AG09309 (cell line): ENCODE data around the gene SSBP2.

Experiments used
- DNase-seq: peaks from one replicate; pipeline ENCODE4 v3.0.0-alpha.2; 2010; ENCODE audit warnings: low read depth
- H3K4me3 ChIP-seq: 2 replicates; pipeline ENCODE4 v1.5.1; 2011; ENCODE audit warnings: mild to moderate bottlenecking, low read depth, low read length, moderate library complexity; ENCODE audit not compliant: control insufficient read depth
- CTCF ChIP-seq: IDR thresholded peaks from 2 replicates; pipeline ENCODE4 v1.5.1; 2011; ENCODE audit warnings: mild to moderate bottlenecking, low read depth, low read length, inconsistent platforms; ENCODE audit not compliant: insufficient read depth, control insufficient read depth; ENCODE audit errors: missing control alignments

The SSBP2 gene

GRCh38 chr5:81400375-81400774 lies 350.5 kb downstream of the SSBP2 start:
- H3K4me3 ChIP-seq: no peak overlapping the region
- DNase-seq: no peak
- no peak for TF ChIP-seq CTCF

GRCh38 chr5:81398741-81399140 lies 352.2 kb downstream of the SSBP2 start:
- TF ChIP-seq CTCF: no peak
- no peak for DNase-seq
- H3K4me3 ChIP-seq: no peak overlapping the region

GRCh38 chr5:81397176-81397575 lies 353.7 kb downstream of the SSBP2 start:
- no peak overlapping the region for H3K4me3 ChIP-seq
- peak; percentile 8 for DNase-seq
- TF ChIP-seq CTCF: no peak

GRCh38 chr5:81395262-81395661 lies 355.6 kb downstream of the SSBP2 start:
- no peak for TF ChIP-seq CTCF
- no peak for DNase-seq
- H3K4me3 ChIP-seq: no peak overlapping the region

DNA sequence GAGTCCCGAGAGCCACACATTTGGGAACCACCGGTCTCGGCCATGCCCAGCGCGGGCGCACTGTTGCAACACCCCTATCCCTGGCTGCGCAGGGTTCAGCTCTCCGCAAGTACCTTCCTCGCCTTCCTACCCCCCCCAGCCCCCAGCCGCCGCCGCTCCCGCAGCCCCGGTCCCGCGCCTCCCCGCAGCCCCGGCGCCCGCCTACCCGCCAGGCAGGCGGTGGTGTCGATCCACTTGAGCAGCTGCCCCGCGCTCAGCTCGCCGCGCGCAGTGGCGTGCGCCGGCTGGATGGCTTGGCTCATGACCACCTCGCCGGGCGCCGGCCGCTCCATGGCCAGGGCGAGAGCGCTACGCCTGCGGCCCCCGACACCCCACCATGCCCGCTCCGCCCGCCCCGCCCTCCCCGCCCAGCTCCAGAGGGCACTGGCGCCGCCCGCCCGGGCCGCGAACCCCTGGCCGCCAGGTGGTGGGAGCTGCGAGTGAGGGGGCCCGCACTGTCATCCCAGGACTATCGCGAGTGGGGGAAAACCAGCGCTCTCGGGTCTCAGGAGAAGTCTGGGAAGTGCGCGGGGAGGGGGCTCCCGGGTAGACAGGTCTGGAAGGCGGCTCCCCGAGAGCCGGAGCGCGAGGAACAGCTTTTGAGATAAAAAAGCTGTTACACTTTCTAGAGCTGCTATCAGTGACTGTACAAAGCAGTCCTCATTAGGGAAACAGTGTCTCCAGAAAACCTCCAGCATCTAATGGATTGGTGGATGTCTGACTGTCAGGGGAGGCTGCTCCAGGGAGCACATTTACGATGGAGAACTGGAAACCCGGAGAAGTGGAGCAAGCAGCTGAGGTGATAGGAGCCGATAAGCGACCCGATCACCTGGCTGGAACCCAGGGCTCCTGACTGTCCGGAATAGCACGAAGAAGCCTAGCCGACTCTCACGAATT lies 356.8 kb downstream of the SSBP2 start, which contains the start of gene ACOT12:
Gene ACOT12 (minus strand): TSS at position 352 of the 936 bp plus-strand sequence. CDS start 20 bp downstream, at position 332.
- no peak for DNase-seq
- H3K4me3 ChIP-seq: peak within 1 kb of the TSS; percentile 43
- TF ChIP-seq CTCF: no peak

DNA sequence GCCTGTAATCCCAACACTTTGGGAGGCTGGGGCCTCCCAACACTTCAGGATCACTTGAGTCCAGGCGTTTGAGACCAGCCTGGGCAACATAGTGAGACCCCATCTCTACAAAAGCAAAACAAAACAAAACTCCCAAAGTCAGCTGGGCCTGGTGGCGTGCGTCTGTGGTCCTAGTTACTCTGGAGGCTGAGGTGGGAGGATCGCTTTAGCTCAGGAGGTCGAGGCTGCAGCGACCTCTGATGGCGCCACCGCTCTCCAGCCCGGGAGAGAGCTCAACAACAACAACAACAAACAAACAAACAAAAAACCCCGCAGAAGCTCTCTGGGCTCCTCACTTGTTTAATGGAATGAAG lies 357.5 kb downstream of the SSBP2 start:
- peak overlapping the region; percentile 43 for H3K4me3 ChIP-seq
- TF ChIP-seq CTCF: no peak
- no peak for DNase-seq
